ENCODE results near the gene FHDC1.

FHDC1 gene

GRCh38 chr4:152961014-152961772 is 25.1 kb downstream of the FHDC1 start:
- no peak for DNase-seq

- DNase-seq, result no peak
These were observed 25.6 kb downstream of the FHDC1 start for GRCh38 chr4:152961773-152962115.

- no peak for DNase-seq
These were observed 26.0 kb downstream of the FHDC1 start for GRCh38 chr4:152962150-152962549.

GRCh38 chr4:152964335-152964734 is 28.2 kb downstream of the FHDC1 start:
- DNase-seq, result no peak

- no peak for DNase-seq
These were observed 29.5 kb downstream of the FHDC1 start for GRCh38 chr4:152965611-152966010.

- no peak for DNase-seq
These were observed 31.8 kb downstream of the FHDC1 start for GRCh38 chr4:152967907-152968306.

- DNase-seq, result no peak
These were observed 32.8 kb downstream of the FHDC1 start for GRCh38 chr4:152968806-152969394.

GRCh38 chr4:152970102-152970820 is 34.1 kb downstream of the FHDC1 start:
- DNase-seq, result no peak

- no peak for DNase-seq
These were observed 34.9 kb downstream of the FHDC1 start for GRCh38 chr4:152971053-152971452.

GRCh38 chr4:152972821-152973628 is 36.9 kb downstream of the FHDC1 start:
- no peak for DNase-seq

GRCh38 chr4:152973629-152974467 is 37.7 kb downstream of the FHDC1 start:
- no peak for DNase-seq

GRCh38 chr4:152974468-152975379 is 38.6 kb downstream of the FHDC1 start:
- DNase-seq, result no peak

- no peak for DNase-seq
These were observed 39.5 kb downstream of the FHDC1 start for GRCh38 chr4:152975380-152976211.

- no peak for DNase-seq
These were observed 40.2 kb downstream of the FHDC1 start for GRCh38 chr4:152976212-152976761.

GRCh38 chr4:152979731-152980330 is 43.7 kb downstream of the FHDC1 start:
- DNase-seq, result no peak

- DNase-seq, result no peak
These were observed 45.2 kb downstream of the FHDC1 start for GRCh38 chr4:152981278-152981677.

- DNase-seq, result no peak
These were observed 45.7 kb downstream of the FHDC1 start for GRCh38 chr4:152981842-152982241.

GRCh38 chr4:152983221-152983620 is 47.1 kb downstream of the FHDC1 start:
- DNase-seq, result no peak

GRCh38 chr4:152983774-152984411 is 47.8 kb downstream of the FHDC1 start:
- no peak for DNase-seq
